ENCODE results near the gene MAX. TPM values are rescaled to one million over a fixed set of nuclear protein-coding genes. Genes with fewer than 3 reads are reported as not detected.

The MAX gene
- total and polyA plus RNA-seq, 2 of the 8 experiments (the other 6 are each of a cell fraction or from before 2014, with no cell fraction given), result 36.9 to 65.1 TPM

DNA sequence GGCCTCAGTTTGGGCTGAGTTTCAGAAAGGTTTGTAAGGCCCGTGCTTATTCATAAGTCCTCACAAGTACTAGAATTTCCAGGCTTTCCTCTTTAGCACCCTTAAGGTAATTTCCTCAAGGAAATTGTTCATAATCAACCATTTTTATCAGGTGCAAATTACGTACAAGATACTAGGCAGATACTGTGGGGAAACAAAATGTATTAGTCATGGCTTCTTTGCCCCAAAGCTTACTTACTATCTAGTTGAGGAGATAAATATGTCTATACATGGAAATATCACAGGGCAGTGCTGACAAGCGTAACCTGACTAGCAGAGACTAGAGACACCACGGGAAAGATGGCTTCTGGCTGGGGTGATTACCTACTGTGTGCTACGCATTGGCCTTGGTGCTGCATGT, 22.5 kb downstream of the MAX start:
- FAIRE-seq (no peak), DNase-seq (ENCODE audit: low read depth in 1 of 2, low spot score in 2 of 2) (no peak)
- Histone ChIP-seq H4K8ac (ENCODE audit: extremely low read depth, insufficient read depth, low read length) (no peak overlapping the region), H3K9ac (replicated peaks in 1 of 4; ENCODE audit: extremely low read depth in 1 of 4, low read depth in 3 of 4, low read length in 3 of 4) (no peak overlapping the region), H3K4ac (replicated peaks; ENCODE audit: insufficient read length, low read depth, low read length) (no peak overlapping the region), H4K5ac (ENCODE audit: insufficient read length, low read depth, low read length) (no peak overlapping the region), H3K79me2 (ENCODE audit: control insufficient read depth in 1 of 2, insufficient read depth in 2 of 2, low read length in 2 of 2) (peaks cover 0 to 11% of the 10 kb centered on the region in 2 experiments; a peak in 2 of 4 replicates), H3K27ac (ENCODE audit: low read depth, low read length) (no peak overlapping the region), H3K14ac (ENCODE audit: insufficient read length) (no peak overlapping the region), H2BK5ac (ENCODE audit: low read depth, low read length) (no peak overlapping the region), H2BK120ac (replicated peaks; ENCODE audit: low read depth, low read length) (no peak overlapping the region), H2AFZ (ENCODE audit: low read length) (no peak overlapping the region), H3K23ac (ENCODE audit: insufficient read length) (no peak overlapping the region), H4K20me1 (replicated peaks in 1 of 2; ENCODE audit: control insufficient read depth in 1 of 2, insufficient read depth in 2 of 2, low read length in 2 of 2) (peaks cover 6 to 12% of the 10 kb centered on the region in 2 experiments), H2BK20ac (ENCODE audit: low read length) (no peak overlapping the region), H3K4me3 (ENCODE audit: extremely low read depth in 1 of 4, insufficient read depth in 2 of 4, low read depth in 3 of 4, low read length in 4 of 4) (no peak overlapping the region), H3K4me1 (replicated peaks in 1 of 4; ENCODE audit: control insufficient read depth in 3 of 4, insufficient read depth in 4 of 4, low read length in 3 of 4) (no peaks in the 10 kb centered on the region; a peak in 2 of 7 replicates), H3K18ac (ENCODE audit: extremely low read depth, low read length) (no peak overlapping the region), H2BK15ac (ENCODE audit: low read length) (no peak overlapping the region), H3K4me2 (ENCODE audit: insufficient read depth in 1 of 2, low read depth in 2 of 2, low read length in 2 of 2) (no peak overlapping the region), H3K9me3 (ENCODE audit: insufficient read depth in 2 of 2, low read depth in 1 of 2, low read length in 1 of 2) (no peaks in the 10 kb centered on the region), H2AK5ac (ENCODE audit: low read depth, low read length) (no peak overlapping the region), H3K27me3 (replicated peaks in 1 of 4; ENCODE audit: control insufficient read depth in 3 of 4, extremely low read depth in 1 of 4, insufficient read depth in 3 of 4, low read length in 3 of 4) (no peaks in the 10 kb centered on the region), H3K23me2 (ENCODE audit: low read depth, low read length) (no peaks in the 10 kb centered on the region), H3K56ac (replicated peaks; ENCODE audit: insufficient read length, low read depth, low read length) (no peak overlapping the region), H4K91ac (replicated peaks; ENCODE audit: insufficient read length, low read length) (no peak overlapping the region), H2BK12ac (ENCODE audit: low read depth, low read length) (no peak overlapping the region), H3K36me3 (ENCODE audit: control insufficient read depth in 2 of 4, insufficient read depth in 4 of 4, low read length in 3 of 4) (peaks cover 7 to 45% (median 25%) of the 10 kb centered on the region in 4 experiments; a peak in 7 of 8 replicates), H3K79me1 (ENCODE audit: low read depth, low read length) (no peaks in the 10 kb centered on the region)
- CTCF ChIA-PET (ENCODE audit: partially characterized antibody), result no interaction called here
- POLR2A ChIA-PET (ENCODE audit: partially characterized antibody), result interaction anchor here (1.4 kb wide), 1 partner anchor 21 kb away, joined by 4 read pairs; no protein-coding TSS in a partner anchor
- 90% methylated on average over 5 of the region's 5 CpGs; no CpG with 5 or more reads in 1 of the 2 experiments for WGBS, 2 experiments (ENCODE audit: extremely low coverage in 1 of 2, insufficient coverage in 1 of 2, insufficient read length in 1 of 2, insufficient replicate concordance in 2 of 2, low coverage in 1 of 2, low lambda C conversion rate in 2 of 2, missing lambda C conversion rate in 1 of 2)
